ENCODE measurements around the gene CNTN4.

DNA sequence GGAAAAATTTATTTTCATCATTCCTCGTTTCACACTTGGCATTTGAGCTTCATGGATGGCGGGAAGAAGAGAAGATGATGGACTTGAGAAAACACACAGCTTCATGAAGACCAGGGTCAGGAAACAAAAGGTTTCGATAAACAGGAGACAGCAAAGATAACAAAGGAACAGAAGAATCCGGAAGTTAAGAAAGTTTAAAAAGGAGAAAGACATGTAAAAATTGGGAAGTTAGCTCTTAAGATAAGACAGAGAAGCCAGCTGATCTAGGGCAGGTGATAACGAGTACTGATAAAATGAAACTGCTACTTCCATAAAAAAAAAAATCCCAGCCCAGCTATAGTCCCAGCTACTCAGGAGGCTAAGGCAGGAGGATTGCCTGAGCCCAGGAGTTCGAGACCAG, 987.6 kb downstream of the CNTN4 start:
- no peak for TF ChIP-seq POLR2A (IDR thresholded peaks at IDR 0.05; ENCODE audit: low read depth)
- TF ChIP-seq, protein P1, sequence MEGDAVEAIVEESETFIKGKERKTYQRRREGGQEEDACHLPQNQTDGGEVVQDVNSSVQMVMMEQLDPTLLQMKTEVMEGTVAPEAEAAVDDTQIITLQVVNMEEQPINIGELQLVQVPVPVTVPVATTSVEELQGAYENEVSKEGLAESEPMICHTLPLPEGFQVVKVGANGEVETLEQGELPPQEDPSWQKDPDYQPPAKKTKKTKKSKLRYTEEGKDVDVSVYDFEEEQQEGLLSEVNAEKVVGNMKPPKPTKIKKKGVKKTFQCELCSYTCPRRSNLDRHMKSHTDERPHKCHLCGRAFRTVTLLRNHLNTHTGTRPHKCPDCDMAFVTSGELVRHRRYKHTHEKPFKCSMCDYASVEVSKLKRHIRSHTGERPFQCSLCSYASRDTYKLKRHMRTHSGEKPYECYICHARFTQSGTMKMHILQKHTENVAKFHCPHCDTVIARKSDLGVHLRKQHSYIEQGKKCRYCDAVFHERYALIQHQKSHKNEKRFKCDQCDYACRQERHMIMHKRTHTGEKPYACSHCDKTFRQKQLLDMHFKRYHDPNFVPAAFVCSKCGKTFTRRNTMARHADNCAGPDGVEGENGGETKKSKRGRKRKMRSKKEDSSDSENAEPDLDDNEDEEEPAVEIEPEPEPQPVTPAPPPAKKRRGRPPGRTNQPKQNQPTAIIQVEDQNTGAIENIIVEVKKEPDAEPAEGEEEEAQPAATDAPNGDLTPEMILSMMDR (IDR thresholded peaks at IDR 0.05): no peak
- TF ChIP-seq EP300 (IDR thresholded peaks at IDR 0.05): no peak
- no peak for TF ChIP-seq POLR2AphosphoS5 (IDR thresholded peaks at IDR 0.05)
